Epithelial cell of esophagus (primary cell): ENCODE results near the gene PKNOX2.

Source experiments
- DNase-seq: peaks from one replicate; pipeline ENCODE4 v3.0.0; 2010; ENCODE audit warnings: low read depth
- H3K4me3 ChIP-seq: 2 replicates; pipeline ENCODE4 v1.5.1; 2011; ENCODE audit warnings: mild to moderate bottlenecking, low read length, control low read depth
- CTCF ChIP-seq: IDR thresholded peaks from 2 replicates; pipeline ENCODE4 v1.5.1; 2011; ENCODE audit warnings: low read depth, mild to moderate bottlenecking, low read length, control low read depth, inconsistent platforms; ENCODE audit not compliant: insufficient read depth; ENCODE audit errors: missing control alignments

PKNOX2 gene

GRCh38 chr11:125433454-125434121 is 269.0 kb downstream of the PKNOX2 start:
- peak; percentile 68 for TF ChIP-seq CTCF
- H3K4me3 ChIP-seq, result no peak overlapping the region
- peak; percentile 73 for DNase-seq

- TF ChIP-seq CTCF, result no peak
- H3K4me3 ChIP-seq, result no peak overlapping the region
- DNase-seq, result no peak
Measured at GRCh38 chr11:125435461-125436238, 271.1 kb downstream of the PKNOX2 start.

- H3K4me3 ChIP-seq, result no peak overlapping the region
- no peak for TF ChIP-seq CTCF
- no peak for DNase-seq
Measured at GRCh38 chr11:125441648-125442410, 277.3 kb downstream of the PKNOX2 start.

GRCh38 chr11:125442946-125443345 is 278.4 kb downstream of the PKNOX2 start:
- no peak for DNase-seq
- no peak for TF ChIP-seq CTCF
- H3K4me3 ChIP-seq, result no peak overlapping the region

GRCh38 chr11:125443767-125444311 is 279.3 kb downstream of the PKNOX2 start:
- DNase-seq, result no peak
- no peak for TF ChIP-seq CTCF
- H3K4me3 ChIP-seq, result no peak overlapping the region

- DNase-seq, result no peak
- no peak overlapping the region for H3K4me3 ChIP-seq
- no peak for TF ChIP-seq CTCF
Measured at GRCh38 chr11:125445731-125446130, 281.2 kb downstream of the PKNOX2 start.
